Measurements from ENCODE around the gene GABRR1. TPM values are rescaled to one million over a fixed set of nuclear protein-coding genes. Genes with fewer than 3 reads are reported as not detected.

The GABRR1 gene
- total RNA-seq, 1 donor from 2014 or later: 0.12 TPM

DNA sequence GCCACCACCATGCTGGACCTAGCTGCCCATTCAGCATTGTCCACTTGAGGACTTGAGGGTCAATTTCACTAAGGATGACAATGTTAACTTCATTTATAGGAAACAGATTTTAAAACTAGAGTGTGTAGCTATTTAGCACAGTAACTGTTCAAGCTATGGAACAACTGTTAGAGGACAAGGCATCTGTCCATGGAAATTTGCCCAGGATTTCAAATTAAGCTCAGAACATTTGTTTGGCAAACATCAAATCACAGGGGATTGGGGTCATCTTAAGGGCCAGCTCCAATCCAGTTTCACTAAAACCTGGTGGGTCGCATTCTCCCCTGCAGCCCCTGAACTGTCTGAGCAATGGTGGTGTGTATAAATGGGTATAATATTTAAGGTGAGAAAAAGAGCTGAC is 36.2 kb downstream of the GABRR1 start:
- DNase-seq (ENCODE audit: low read depth, low spot score): no peak
- Mint-ChIP-seq H3K36me3 (ENCODE audit: low read depth) (no peaks in the 10 kb centered on the region), H3K9me3 (no peaks in the 10 kb centered on the region), H3K4me3 (no peak overlapping the region), H3K4me1 (peaks cover 5% of the 10 kb centered on the region), H3K27me3 (ENCODE audit: low read depth) (no peaks in the 10 kb centered on the region), H3K27ac (ENCODE audit: unreplicated experiment) (no peak overlapping the region)
- TF ChIP-seq, protein P1, sequence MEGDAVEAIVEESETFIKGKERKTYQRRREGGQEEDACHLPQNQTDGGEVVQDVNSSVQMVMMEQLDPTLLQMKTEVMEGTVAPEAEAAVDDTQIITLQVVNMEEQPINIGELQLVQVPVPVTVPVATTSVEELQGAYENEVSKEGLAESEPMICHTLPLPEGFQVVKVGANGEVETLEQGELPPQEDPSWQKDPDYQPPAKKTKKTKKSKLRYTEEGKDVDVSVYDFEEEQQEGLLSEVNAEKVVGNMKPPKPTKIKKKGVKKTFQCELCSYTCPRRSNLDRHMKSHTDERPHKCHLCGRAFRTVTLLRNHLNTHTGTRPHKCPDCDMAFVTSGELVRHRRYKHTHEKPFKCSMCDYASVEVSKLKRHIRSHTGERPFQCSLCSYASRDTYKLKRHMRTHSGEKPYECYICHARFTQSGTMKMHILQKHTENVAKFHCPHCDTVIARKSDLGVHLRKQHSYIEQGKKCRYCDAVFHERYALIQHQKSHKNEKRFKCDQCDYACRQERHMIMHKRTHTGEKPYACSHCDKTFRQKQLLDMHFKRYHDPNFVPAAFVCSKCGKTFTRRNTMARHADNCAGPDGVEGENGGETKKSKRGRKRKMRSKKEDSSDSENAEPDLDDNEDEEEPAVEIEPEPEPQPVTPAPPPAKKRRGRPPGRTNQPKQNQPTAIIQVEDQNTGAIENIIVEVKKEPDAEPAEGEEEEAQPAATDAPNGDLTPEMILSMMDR (conservative IDR thresholded peaks at IDR 0.05): no peak

- Mint-ChIP-seq H3K36me3 (ENCODE audit: low read depth) (no peaks in the 10 kb centered on the region), H3K27me3 (ENCODE audit: low read depth) (no peaks in the 10 kb centered on the region), H3K4me3 (no peak overlapping the region), H3K27ac (ENCODE audit: unreplicated experiment) (no peak overlapping the region), H3K9me3 (no peaks in the 10 kb centered on the region), H3K4me1 (peaks cover 5% of the 10 kb centered on the region)
- DNase-seq (ENCODE audit: low read depth, low spot score): no peak
- TF ChIP-seq, protein P1 (conservative IDR thresholded peaks at IDR 0.05): no peak
These were observed 37.0 kb downstream of the GABRR1 start for GRCh38 chr6:89180112-89180511.

DNA sequence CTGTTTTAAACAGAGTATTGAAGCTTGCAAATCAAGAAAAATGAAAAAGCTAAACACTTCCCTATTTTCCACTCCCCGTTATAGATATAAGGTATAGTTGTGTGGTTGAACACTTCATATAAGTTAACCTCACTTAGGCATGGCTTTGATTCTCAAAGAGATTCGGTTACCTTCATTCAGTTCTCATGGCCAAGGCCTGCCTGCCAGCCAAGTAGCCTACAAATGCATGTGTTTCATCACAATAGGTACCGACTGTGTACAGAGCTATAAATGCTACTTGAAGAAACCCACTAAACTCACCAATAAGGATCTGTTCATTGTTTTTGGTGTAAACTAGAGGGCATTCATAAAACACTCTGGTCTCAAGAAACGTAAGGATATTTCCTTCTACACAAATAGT is 43.5 kb downstream of the GABRR1 start:
- no peak for DNase-seq (ENCODE audit: low read depth, low spot score)
- H3K4me3 Mint-ChIP-seq: no peak overlapping the region

DNA sequence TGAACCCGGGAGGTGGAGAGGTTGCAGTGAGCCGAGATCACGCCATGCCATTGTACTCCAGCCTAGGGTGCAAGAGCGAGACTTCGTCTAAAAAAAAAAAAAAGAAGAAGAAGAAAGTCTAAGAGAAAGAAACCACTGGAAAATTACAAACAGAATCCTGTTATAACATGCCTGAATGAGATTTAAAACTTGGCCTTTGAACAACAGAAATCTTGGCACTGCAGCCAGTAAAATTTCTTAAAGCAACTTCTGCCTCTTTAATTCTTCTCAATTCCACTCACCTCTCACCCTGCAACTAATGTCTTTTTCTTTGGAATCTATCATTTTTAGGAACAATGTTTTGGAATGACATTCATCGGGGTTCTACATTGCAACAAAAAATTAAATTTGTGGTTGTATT is 45.0 kb downstream of the GABRR1 start:
- Mint-ChIP-seq H3K4me3 (no peak overlapping the region), H3K9me3 (no peaks in the 10 kb centered on the region), H3K27ac (ENCODE audit: unreplicated experiment) (no peak overlapping the region), H3K27me3 (ENCODE audit: low read depth) (no peaks in the 10 kb centered on the region), H3K4me1 (no peaks in the 10 kb centered on the region), H3K36me3 (ENCODE audit: low read depth) (no peaks in the 10 kb centered on the region)
- TF ChIP-seq, protein P1 (conservative IDR thresholded peaks at IDR 0.05): no peak
- DNase-seq (ENCODE audit: low read depth, low spot score): no peak

More for the DNA sequence above, 43.5 kb downstream of the GABRR1 start:
- Mint-ChIP-seq H3K9me3 (no peaks in the 10 kb centered on the region), H3K27me3 (ENCODE audit: low read depth) (no peaks in the 10 kb centered on the region), H3K4me1 (no peaks in the 10 kb centered on the region), H3K27ac (ENCODE audit: unreplicated experiment) (no peak overlapping the region), H3K36me3 (ENCODE audit: low read depth) (no peaks in the 10 kb centered on the region)
- TF ChIP-seq, protein P1 (conservative IDR thresholded peaks at IDR 0.05): no peak

DNA sequence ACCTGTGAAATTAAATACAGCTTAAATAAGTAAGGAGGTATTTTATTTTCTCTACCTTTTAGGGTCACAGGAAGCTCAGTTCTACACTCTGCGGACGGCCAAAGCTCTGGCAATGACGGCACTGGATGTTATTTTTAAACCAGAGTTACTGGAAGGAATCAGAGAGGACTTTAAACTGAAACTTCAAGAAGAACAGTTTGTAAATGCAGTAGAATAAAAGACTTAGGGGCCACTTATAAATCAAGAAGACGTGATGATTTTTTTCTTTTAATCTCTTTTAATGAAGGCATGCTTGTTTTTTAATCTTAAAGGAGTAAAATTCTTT is 55.1 kb downstream of the GABRR1 start:
- no peaks in the 10 kb centered on the region for H3K9me3 Mint-ChIP-seq
- peaks cover 10% of the 10 kb centered on the region for H3K36me3 Mint-ChIP-seq (ENCODE audit: low read depth)
- H3K27ac Mint-ChIP-seq (ENCODE audit: unreplicated experiment): no peak overlapping the region
- H3K27me3 Mint-ChIP-seq (ENCODE audit: low read depth): no peaks in the 10 kb centered on the region
- TF ChIP-seq, protein P1 (conservative IDR thresholded peaks at IDR 0.05): no peak
- DNase-seq (ENCODE audit: low read depth, low spot score): no peak
- no peak overlapping the region for H3K4me3 Mint-ChIP-seq
- H3K4me1 Mint-ChIP-seq: no peaks in the 10 kb centered on the region

Measured in neural crest cell (in vitro differentiated cells).